SK-N-SH (cell line): ENCODE measurements around the gene ANKS1B. TPM values are rescaled to one million over a fixed set of nuclear protein-coding genes. Genes with fewer than 3 reads are reported as not detected.
"Not testable (repeated sequence)": the region's sequence is repeated elsewhere in the genome, so short reads cannot be mapped to it uniquely, and the experiment has no call there.

Experiments used
- CTCF ChIA-PET: fragments of 300-600, 350-600 bp; formaldehyde crosslinking; extraction: SDS; loops from one replicate; lab custom pipeline; 2021; lab: Yijun Ruan, JAX
- POLR2A ChIA-PET: fragments of 350-600 bp; sonication (Branson Sonifier 250); formaldehyde crosslinking; extraction: SDS; loops from one replicate; lab custom pipeline; 2020; ENCODE audit warnings: antibody characterized with exemption, inconsistent platforms; lab: Yijun Ruan, JAX
- DNase-seq: peaks from one replicate; pipeline ENCODE4 v3.0.0; 2012
- H2AFZ ChIP-seq: fragments of 200-600 bp; sonication (generic); 2 replicates; pipeline ENCODE4 v1.8.1; 2016; ENCODE audit warnings: antibody characterized with exemption, mild to moderate bottlenecking, low read depth
- H3F3A ChIP-seq: fragments of 200-600 bp; sonication (generic); replicated peaks from 2 replicates; pipeline ENCODE3; 2016; ENCODE audit warnings: antibody characterized with exemption, mild to moderate bottlenecking; ENCODE audit not compliant: insufficient read depth
- H3K27ac ChIP-seq, 2 experiments: fragments of 200-500 bp in 1 of 2; fragments of 200-600 bp in 1 of 2; sonication (Bioruptor generic) in 1 of 2; sonication (generic), shearing (Covaris generic) in 1 of 2; 2 replicates each; pipeline versions ENCODE4 v1.5.1 to v1.6.1; 2014 to 2016; ENCODE audit warnings: low read depth in 2 of 2, inconsistent platforms in 1 of 2, low read length in 1 of 2, mild to moderate bottlenecking in 1 of 2, mixed read lengths in 1 of 2
- H3K27me3 ChIP-seq: fragments of 200-600 bp; sonication (generic), shearing (Covaris generic); 2 replicates; pipeline ENCODE4 v1.6.1; 2016; ENCODE audit warnings: mixed run types; ENCODE audit not compliant: insufficient read depth
- H3K36me3 ChIP-seq, 2 experiments: fragments of 200-500 bp in 1 of 2; fragments of 200-600 bp in 1 of 2; sonication (Bioruptor generic) in 1 of 2; sonication (generic) in 1 of 2; replicated peaks in 1 of 2; 2 replicates each; pipeline versions ENCODE3 to v1.5.1; 2014 to 2016; ENCODE audit warnings: low read length in 1 of 2, mild to moderate bottlenecking in 1 of 2; ENCODE audit not compliant: insufficient read depth in 2 of 2, control insufficient read depth in 1 of 2
- H3K4me1 ChIP-seq, 2 experiments: fragments of 200-500 bp in 1 of 2; fragments of 200-600 bp in 1 of 2; sonication (Bioruptor generic) in 1 of 2; sonication (generic), shearing (Covaris generic) in 1 of 2; 2 replicates each; pipeline versions ENCODE4 v1.5.1 to v1.6.1; 2014 to 2016; ENCODE audit warnings: low read depth in 1 of 2, low read length in 1 of 2, mixed run types in 1 of 2; ENCODE audit not compliant: insufficient read depth in 2 of 2, control insufficient read depth in 1 of 2
- H3K4me2 ChIP-seq: fragments of 200-600 bp; sonication (generic), shearing (Covaris generic); 2 replicates; pipeline ENCODE4 v1.6.1; 2017; ENCODE audit warnings: mixed run types
- H3K4me3 ChIP-seq, 2 experiments: fragments of 200-500 bp in 1 of 2; fragments of 200-600 bp in 1 of 2; sonication (Bioruptor generic) in 1 of 2; sonication (generic), shearing (Covaris generic) in 1 of 2; 2 replicates each; pipeline versions ENCODE4 v1.5.1 to v1.8.1; 2014 to 2016; ENCODE audit warnings: low read depth in 2 of 2, inconsistent platforms in 1 of 2, low read length in 1 of 2, mild to moderate bottlenecking in 1 of 2, mixed read lengths in 1 of 2, moderate library complexity in 1 of 2
- H3K79me2 ChIP-seq: fragments of 200-600 bp; sonication (generic); 2 replicates; pipeline ENCODE4 v1.8.1; 2017; ENCODE audit warnings: mild to moderate bottlenecking; ENCODE audit not compliant: insufficient read depth
- H3K9ac ChIP-seq: fragments of 200-600 bp; sonication (generic); 2 replicates; pipeline ENCODE4 v1.6.1; 2017; ENCODE audit warnings: mixed run types
- H3K9me2 ChIP-seq: fragments of 200-600 bp; sonication (generic); 2 replicates; pipeline ENCODE4 v1.6.1; 2017; ENCODE audit warnings: mixed run types
- H3K9me3 ChIP-seq: fragments of 200-600 bp; sonication (generic); 2 replicates; pipeline ENCODE4 v1.6.1; 2017; ENCODE audit warnings: mixed run types, mild to moderate bottlenecking, moderate library complexity
- H4K20me1 ChIP-seq: fragments of 200-600 bp; sonication (generic); 2 replicates; pipeline ENCODE4 v1.6.1; 2017; ENCODE audit warnings: mild to moderate bottlenecking, mixed run types; ENCODE audit not compliant: insufficient read depth
- FOSL2 ChIP-seq: IDR thresholded peaks from 2 replicates; pipeline ENCODE4 v1.4.0; 2012; ENCODE audit warnings: low read depth, mild to moderate bottlenecking, moderate library complexity, borderline replicate concordance
- GABPA ChIP-seq: IDR thresholded peaks from 2 replicates; pipeline ENCODE4 v1.4.0; 2012; ENCODE audit warnings: low read depth, mild to moderate bottlenecking
- GATA2 ChIP-seq: sonication (generic); formaldehyde crosslinking; IDR thresholded peaks from 2 replicates; pipeline ENCODE4 v1.5.0; 2020; ENCODE audit warnings: mild to moderate bottlenecking, missing genetic modification reagents
- JUND ChIP-seq: IDR thresholded peaks from 2 replicates; pipeline ENCODE4 v1.4.0; 2012
- NFIC ChIP-seq: IDR thresholded peaks from 2 replicates; pipeline ENCODE4 v1.4.0; 2012; ENCODE audit warnings: borderline replicate concordance
- NRF1 ChIP-seq: IDR thresholded peaks from 2 replicates; pipeline ENCODE4 v1.6.1; 2012; ENCODE audit warnings: low read depth, mild to moderate bottlenecking, low read length
- POLR2AphosphoS5 ChIP-seq: IDR thresholded peaks from 2 replicates; pipeline ENCODE4 v1.6.1; 2012; ENCODE audit warnings: low read depth, low read length
- RFX5 ChIP-seq: IDR thresholded peaks from 2 replicates; pipeline ENCODE4 v1.6.1; 2012; ENCODE audit warnings: mild to moderate bottlenecking, improper control_type of control experiment, low read length
- SIN3A ChIP-seq: IDR thresholded peaks from 2 replicates; pipeline ENCODE4 v1.6.1; 2012; ENCODE audit warnings: low read depth, mild to moderate bottlenecking, low read length, moderate library complexity, borderline replicate concordance
- TAF1 ChIP-seq: IDR thresholded peaks from 2 replicates; pipeline ENCODE4 v1.6.1; 2012; ENCODE audit warnings: low read depth, mild to moderate bottlenecking, low read length, moderate library complexity, borderline replicate concordance
- WGBS: methylation state at CpG from one replicate; pipeline ENCODE4 v1.1.6; 2017; ENCODE audit warnings: low lambda C conversion rate; 5-methylcytosine and 5-hydroxymethylcytosine counted together
- polyA plus RNA-seq, 3 experiments: library from polyadenylated mRNA; depleted of rRNA; stranded (reverse); fragments of >200 nt; gene quantifications; 2 replicates each; pipeline ENCODE4 v1.2.3, GENCODE V29; 2012
- TF ChIP-seq, protein P1 (sequence below): IDR thresholded peaks from 2 replicates; pipeline ENCODE4 v1.4.0; 2012; ENCODE audit warnings: low read depth, borderline replicate concordance
- TF ChIP-seq, protein P2 (sequence below): IDR thresholded peaks from 2 replicates; pipeline ENCODE4 v1.4.0; 2012; ENCODE audit warnings: low read depth, borderline replicate concordance
- TF ChIP-seq, protein P3 (sequence below): fragments of 150-350 bp; IDR thresholded peaks from 2 replicates; pipeline ENCODE4 v1.6.1; 2017; ENCODE audit warnings: antibody characterized with exemption, low read length, low read depth, borderline replicate concordance

Gene ANKS1B
- polyA plus RNA-seq, 1 of the 3 experiments (the other 2 are of a cell fraction) = 1.8 TPM

DNA sequence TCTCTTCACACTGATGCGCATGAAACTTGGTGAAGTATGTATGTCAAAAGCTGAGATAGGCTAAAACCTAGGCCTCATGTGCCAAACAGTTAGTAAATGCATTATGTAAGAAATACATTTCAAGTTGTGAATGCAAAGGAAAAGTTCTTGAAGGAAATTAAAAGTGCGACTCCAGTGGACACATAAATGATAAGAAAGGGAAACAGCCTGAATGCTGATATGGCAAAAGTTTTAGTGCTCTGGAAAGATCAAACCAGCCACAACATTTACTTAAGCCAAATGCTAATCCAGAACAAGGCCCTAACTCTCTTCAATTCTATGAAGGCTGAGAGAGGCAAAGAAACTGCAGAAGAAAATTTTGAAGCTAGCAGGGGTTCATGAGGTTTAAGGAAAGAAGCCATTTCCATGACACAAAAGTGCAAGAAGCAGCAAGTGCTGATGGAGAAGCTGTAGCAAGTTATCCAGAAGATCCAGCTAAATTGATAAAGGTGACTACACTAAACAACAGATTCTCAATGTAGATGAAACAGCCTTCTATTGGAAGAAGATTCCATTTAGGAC is 262.9 kb downstream of the ANKS1B start:
- 29% methylated on average over 2 of the region's 2 CpGs for WGBS
- no peak overlapping the region for H3K9ac ChIP-seq
- H3K79me2 ChIP-seq = no peaks in the 10 kb centered on the region

DNA sequence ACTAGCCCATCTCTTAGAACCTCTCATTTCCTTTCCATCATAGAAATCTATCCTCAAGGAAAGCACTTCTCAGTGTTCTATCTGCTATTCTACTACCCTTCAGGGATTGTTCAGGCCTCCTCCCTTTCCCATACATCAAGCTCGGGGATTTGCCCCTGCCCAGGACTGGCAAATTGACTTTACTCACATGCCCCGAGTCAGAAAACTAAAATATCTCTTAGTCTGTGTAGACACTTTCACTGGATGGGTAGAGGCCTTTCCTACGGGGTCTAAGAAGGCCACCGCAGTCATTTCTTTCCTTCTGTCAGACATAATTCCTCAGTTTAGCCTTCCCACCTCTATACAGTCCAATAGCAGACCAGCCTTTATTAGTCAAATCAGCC is 264.7 kb downstream of the ANKS1B start:
- H3F3A ChIP-seq, H2AFZ ChIP-seq, POLR2A ChIA-PET, H3K79me2 ChIP-seq, H3K27ac ChIP-seq, H3K9me2 ChIP-seq, DNase-seq, CTCF ChIA-PET, H3K4me2 ChIP-seq, H4K20me1 ChIP-seq, H3K36me3 ChIP-seq, H3K4me1 ChIP-seq, H3K9me3 ChIP-seq, H3K4me3 ChIP-seq, H3K27me3 ChIP-seq, H3K9ac ChIP-seq: not testable (repeated sequence)
- 60% methylated on average over 4 of the region's 4 CpGs for WGBS

More for the DNA sequence above, 262.9 kb downstream of the ANKS1B start:
- Histone ChIP-seq H3F3A (no peaks in the 10 kb centered on the region), H4K20me1 (no peaks in the 10 kb centered on the region), H3K4me1 (no peaks in the 10 kb centered on the region), H3K27me3 (no peaks in the 10 kb centered on the region), H2AFZ (no peak overlapping the region), H3K27ac (no peak overlapping the region), H3K4me2 (no peak overlapping the region), H3K36me3 (no peaks in the 10 kb centered on the region), H3K4me3 (no peak overlapping the region), H3K9me2 (no peaks in the 10 kb centered on the region), H3K9me3 (no peaks in the 10 kb centered on the region)
- DNase-seq = no peak
- TF ChIP-seq, protein P1, sequence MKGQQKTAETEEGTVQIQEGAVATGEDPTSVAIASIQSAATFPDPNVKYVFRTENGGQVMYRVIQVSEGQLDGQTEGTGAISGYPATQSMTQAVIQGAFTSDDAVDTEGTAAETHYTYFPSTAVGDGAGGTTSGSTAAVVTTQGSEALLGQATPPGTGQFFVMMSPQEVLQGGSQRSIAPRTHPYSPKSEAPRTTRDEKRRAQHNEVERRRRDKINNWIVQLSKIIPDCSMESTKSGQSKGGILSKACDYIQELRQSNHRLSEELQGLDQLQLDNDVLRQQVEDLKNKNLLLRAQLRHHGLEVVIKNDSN = no peak
- TF ChIP-seq TAF1 = no peak
- TF ChIP-seq JUND = no peak
- TF ChIP-seq, protein P2, sequence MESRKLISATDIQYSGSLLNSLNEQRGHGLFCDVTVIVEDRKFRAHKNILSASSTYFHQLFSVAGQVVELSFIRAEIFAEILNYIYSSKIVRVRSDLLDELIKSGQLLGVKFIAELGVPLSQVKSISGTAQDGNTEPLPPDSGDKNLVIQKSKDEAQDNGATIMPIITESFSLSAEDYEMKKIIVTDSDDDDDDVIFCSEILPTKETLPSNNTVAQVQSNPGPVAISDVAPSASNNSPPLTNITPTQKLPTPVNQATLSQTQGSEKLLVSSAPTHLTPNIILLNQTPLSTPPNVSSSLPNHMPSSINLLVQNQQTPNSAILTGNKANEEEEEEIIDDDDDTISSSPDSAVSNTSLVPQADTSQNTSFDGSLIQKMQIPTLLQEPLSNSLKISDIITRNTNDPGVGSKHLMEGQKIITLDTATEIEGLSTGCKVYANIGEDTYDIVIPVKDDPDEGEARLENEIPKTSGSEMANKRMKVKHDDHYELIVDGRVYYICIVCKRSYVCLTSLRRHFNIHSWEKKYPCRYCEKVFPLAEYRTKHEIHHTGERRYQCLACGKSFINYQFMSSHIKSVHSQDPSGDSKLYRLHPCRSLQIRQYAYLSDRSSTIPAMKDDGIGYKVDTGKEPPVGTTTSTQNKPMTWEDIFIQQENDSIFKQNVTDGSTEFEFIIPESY = no peak
- TF ChIP-seq, protein P3, sequence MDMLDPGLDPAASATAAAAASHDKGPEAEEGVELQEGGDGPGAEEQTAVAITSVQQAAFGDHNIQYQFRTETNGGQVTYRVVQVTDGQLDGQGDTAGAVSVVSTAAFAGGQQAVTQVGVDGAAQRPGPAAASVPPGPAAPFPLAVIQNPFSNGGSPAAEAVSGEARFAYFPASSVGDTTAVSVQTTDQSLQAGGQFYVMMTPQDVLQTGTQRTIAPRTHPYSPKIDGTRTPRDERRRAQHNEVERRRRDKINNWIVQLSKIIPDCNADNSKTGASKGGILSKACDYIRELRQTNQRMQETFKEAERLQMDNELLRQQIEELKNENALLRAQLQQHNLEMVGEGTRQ = no peak
- no peak for TF ChIP-seq RFX5
- no peak for TF ChIP-seq FOSL2
- no peak for TF ChIP-seq NRF1
- TF ChIP-seq NFIC = no peak
- TF ChIP-seq GABPA = no peak
- TF ChIP-seq GATA2 (CRISPR knock-in tag) = no peak
- TF ChIP-seq POLR2AphosphoS5 = no peak
- no peak for TF ChIP-seq SIN3A
- ChIA-PET POLR2A (no interaction called here), CTCF (interaction anchor here (1.2 kb wide), 1 partner anchor 42 kb away, joined by 3 read pairs; no protein-coding TSS in a partner anchor)

DNA sequence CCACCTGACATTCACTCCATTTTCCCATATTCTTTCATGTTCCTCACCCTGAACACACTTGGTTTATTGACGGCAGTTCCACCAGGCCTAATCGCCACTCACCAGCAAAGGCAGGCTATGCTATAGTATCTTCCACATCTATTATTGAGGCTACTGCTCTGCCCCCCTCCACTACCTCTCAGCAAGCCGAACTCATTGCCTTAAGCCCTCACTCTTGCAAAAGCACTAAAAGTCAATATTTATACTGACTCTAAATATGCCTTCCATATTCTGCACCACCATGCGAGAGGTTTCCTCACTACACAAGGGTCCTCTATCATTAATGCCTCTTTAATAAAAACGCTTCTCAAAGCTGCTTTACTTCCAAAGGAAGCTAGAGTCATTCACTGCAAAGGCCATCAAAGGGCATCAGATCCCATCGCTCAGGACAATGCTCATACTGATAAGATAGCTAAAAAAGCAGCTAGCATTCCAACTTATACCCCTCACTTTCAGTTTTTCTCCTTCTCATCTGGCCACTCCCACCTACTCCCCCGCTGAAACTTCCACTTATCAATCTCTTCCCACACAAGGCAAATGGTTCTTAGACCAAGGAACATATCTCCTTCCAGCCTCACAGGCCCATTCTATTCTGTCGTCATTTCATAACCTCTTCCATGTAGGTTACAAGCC is 265.2 kb downstream of the ANKS1B start:
- H3K79me2 ChIP-seq, H3K36me3 ChIP-seq, POLR2A ChIA-PET, H2AFZ ChIP-seq, H3K9ac ChIP-seq, H3K27me3 ChIP-seq, CTCF ChIA-PET, H3K9me3 ChIP-seq, H3F3A ChIP-seq, H3K4me3 ChIP-seq, H3K4me2 ChIP-seq, H3K4me1 ChIP-seq, H3K27ac ChIP-seq, H4K20me1 ChIP-seq, H3K9me2 ChIP-seq, DNase-seq: not testable (repeated sequence)
- WGBS = 74% methylated on average over 8 of the region's 8 CpGs

DNA sequence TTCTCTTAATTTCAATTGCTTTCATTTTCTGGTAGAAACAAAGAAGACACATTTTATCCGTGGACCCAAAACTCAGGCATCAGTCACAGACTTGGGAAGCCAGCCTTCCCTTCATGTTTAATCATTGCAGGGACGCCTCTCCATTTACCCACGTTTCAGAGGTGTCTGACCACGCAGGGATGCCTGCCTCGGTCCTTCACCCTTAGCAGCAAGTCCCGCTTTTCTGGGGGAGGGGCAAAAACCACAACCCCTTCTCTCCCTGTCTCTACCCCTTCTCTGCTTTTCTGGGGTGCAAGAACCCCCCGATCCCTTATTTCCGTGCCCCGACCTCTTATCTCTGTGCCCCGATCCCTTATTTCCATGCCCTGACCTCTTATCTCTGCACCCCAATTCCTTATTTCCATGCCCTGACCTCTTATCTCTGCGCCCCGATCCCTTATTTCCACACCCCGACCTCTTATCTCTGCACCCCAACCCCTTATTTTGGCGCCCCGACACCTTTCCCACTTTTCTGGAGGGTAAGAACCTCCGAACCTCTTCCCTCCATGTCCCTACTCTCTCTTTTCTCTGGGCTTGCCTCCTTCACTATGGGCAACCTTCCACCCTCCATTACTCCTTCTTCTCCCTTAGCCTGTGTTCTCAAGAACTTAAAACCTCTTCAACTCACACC is 268.8 kb downstream of the ANKS1B start:
- H3K79me2 ChIP-seq, H3F3A ChIP-seq, DNase-seq, CTCF ChIA-PET, H3K27me3 ChIP-seq, H2AFZ ChIP-seq, H3K9ac ChIP-seq, H3K36me3 ChIP-seq, H4K20me1 ChIP-seq, H3K4me1 ChIP-seq, POLR2A ChIA-PET, H3K4me3 ChIP-seq, H3K9me3 ChIP-seq, H3K27ac ChIP-seq, H3K4me2 ChIP-seq, H3K9me2 ChIP-seq: not testable (repeated sequence)
- WGBS = 47% methylated on average over 16 of the region's 16 CpGs
